OCI-LY7 (cell line): ENCODE data around the gene TAAR1. TPM values are rescaled to one million over a fixed set of nuclear protein-coding genes. Genes with fewer than 3 reads are reported as not detected.

Experiments
- BruUV-seq: library from RNA; stranded (reverse); fragments of 400-500 nt; replicated peaks from 2 replicates; lab custom pipeline; 2021; lab: Mats Ljungman, UMichigan
- CTCF ChIA-PET: fragments of 300-600 bp; sonication (Branson Sonifier 250); formaldehyde crosslinking; loops from one replicate; lab custom pipeline; 2022; ENCODE audit warnings: antibody characterized with exemption; ENCODE audit not compliant: unreplicated experiment; lab: Charles Lee
- POLR2A ChIA-PET: fragments of 300-600 bp; sonication (Branson Sonifier 250); formaldehyde crosslinking; loops from one replicate; lab custom pipeline; 2022; ENCODE audit warnings: antibody characterized with exemption; lab: Charles Lee
- DNase-seq: peaks from one replicate; pipeline ENCODE4 v3.0.0-alpha.2; 2015; ENCODE audit warnings: low spot score
- H2AFZ ChIP-seq: fragments of 200-600 bp; sonication (generic), shearing (Covaris generic); 2 replicates; pipeline ENCODE4 v1.6.1; 2014; ENCODE audit warnings: mild to moderate bottlenecking, antibody characterized with exemption, low read length, moderate library complexity
- H3K27ac ChIP-seq: fragments of 200-600 bp; sonication (generic); 2 replicates; pipeline ENCODE4 v1.5.1; 2014; ENCODE audit warnings: mixed run types, low read depth, mild to moderate bottlenecking, moderate library complexity, low read length, inconsistent platforms; ENCODE audit not compliant: poor library complexity, severe bottlenecking
- H3K36me3 ChIP-seq: fragments of 200-600 bp; sonication (generic); 2 replicates; pipeline ENCODE4 v1.6.1; 2014; ENCODE audit warnings: mild to moderate bottlenecking, antibody characterized with exemption, low read length, moderate library complexity, mixed read lengths; ENCODE audit not compliant: insufficient read depth
- H3K4me1 ChIP-seq: fragments of 200-600 bp; sonication (generic); 2 replicates; pipeline ENCODE4 v1.5.1; 2014; ENCODE audit warnings: mild to moderate bottlenecking, low read length; ENCODE audit not compliant: insufficient read depth, poor library complexity, severe bottlenecking
- H3K4me2 ChIP-seq: fragments of 200-600 bp; sonication (generic); 2 replicates; pipeline ENCODE4 v1.6.1; 2014; ENCODE audit warnings: mild to moderate bottlenecking, low read length
- H3K4me3 ChIP-seq: fragments of 200-600 bp; sonication (generic); 2 replicates; pipeline ENCODE4 v1.5.1; 2014; ENCODE audit warnings: mild to moderate bottlenecking, low read depth, low read length; ENCODE audit not compliant: poor library complexity, severe bottlenecking
- H3K79me2 ChIP-seq: fragments of 200-600 bp; sonication (generic); 2 replicates; pipeline ENCODE4 v1.6.1; 2016; ENCODE audit warnings: low read depth, mild to moderate bottlenecking, low read length, moderate library complexity, mixed read lengths; ENCODE audit not compliant: insufficient read depth
- H3K9me2 ChIP-seq: fragments of 200-600 bp; sonication (generic); 2 replicates; pipeline ENCODE4 v1.6.1; 2016; ENCODE audit warnings: mild to moderate bottlenecking, low read length, mixed read lengths; ENCODE audit not compliant: insufficient read depth
- H3K9me3 ChIP-seq: fragments of 200-600 bp; sonication (generic); 2 replicates; pipeline ENCODE4 v1.6.1; 2014; ENCODE audit warnings: mild to moderate bottlenecking, mixed run types, low read length, mixed read lengths
- H4K20me1 ChIP-seq: fragments of 200-600 bp; sonication (generic); 2 replicates; pipeline ENCODE4 v1.6.1; 2014; ENCODE audit warnings: mild to moderate bottlenecking, antibody characterized with exemption, low read length, moderate library complexity, mixed read lengths; ENCODE audit not compliant: insufficient read depth
- CTCF ChIP-seq: fragments of 200-600 bp; sonication (generic); conservative IDR thresholded peaks from 2 replicates; pipeline ENCODE4 v1.5.1; 2014; ENCODE audit warnings: mild to moderate bottlenecking, antibody characterized with exemption, low read length, moderate library complexity, mixed read lengths
- EZH2phosphoT487 ChIP-seq: fragments of 200-600 bp; sonication (generic); IDR thresholded peaks from 2 replicates; pipeline ENCODE4 v1.6.1; 2018; ENCODE audit warnings: low read depth, borderline replicate concordance, mild to moderate bottlenecking, mixed run types, antibody characterized with exemption, low read length, moderate library complexity, mixed read lengths
- intact Hi-C: fragments of 100-400 bp; cut with micrococcal nuclease; formaldehyde crosslinking; loops from one replicate; pipeline ENCODE4 v1.10.0; 2022; ENCODE audit not compliant: unreplicated experiment
- total RNA-seq, 2 experiments: library from RNA; depleted of rRNA in 1 of 2; stranded (reverse); fragments of >200 nt in 1 of 2; shearing (Covaris generic) in 1 of 2; gene quantifications; 2 replicates each; pipeline ENCODE4 v1.2.3, GENCODE V29; 2014 to 2022

TAAR1 gene
- total RNA-seq, 2 experiments from 2014 or later = not detected

- DNase-seq = no peak
- no peaks in the 10 kb centered on the region for H3K4me1 ChIP-seq
- TF ChIP-seq CTCF (no peak), EZH2phosphoT487 (no peak)
- no peaks in the 10 kb centered on the region for H3K9me3 ChIP-seq
- intact Hi-C loops = no loop called here
- H3K36me3 ChIP-seq = no peaks in the 10 kb centered on the region
- no peaks in the 10 kb centered on the region for H4K20me1 ChIP-seq
- BruUV-seq = no TSS peak
- H3K4me2 ChIP-seq = no peak overlapping the region
- ChIA-PET CTCF (no interaction called here), POLR2A (no interaction called here)
- no peaks in the 10 kb centered on the region for H3K9me2 ChIP-seq
- H3K4me3 ChIP-seq = no peak overlapping the region
- H3K27ac ChIP-seq = no peak overlapping the region
- H3K79me2 ChIP-seq = no peaks in the 10 kb centered on the region
- H2AFZ ChIP-seq = no peak overlapping the region
These were observed 31.7 kb upstream of the TAAR1 start for GRCh38 chr6:132690678-132691077.

- TF ChIP-seq EZH2phosphoT487 = no peak
- no peak for TF ChIP-seq CTCF
- no peak for DNase-seq
- CTCF ChIA-PET = no interaction called here
These were observed 28.3 kb upstream of the TAAR1 start for GRCh38 chr6:132687306-132687705.

GRCh38 chr6:132686531-132686930 is 27.5 kb upstream of the TAAR1 start:
- Histone ChIP-seq H3K27ac (no peak overlapping the region), H3K4me1 (no peaks in the 10 kb centered on the region), H4K20me1 (no peaks in the 10 kb centered on the region), H3K79me2 (no peaks in the 10 kb centered on the region), H3K4me2 (no peak overlapping the region), H3K36me3 (no peaks in the 10 kb centered on the region), H2AFZ (no peak overlapping the region), H3K9me3 (no peaks in the 10 kb centered on the region), H3K9me2 (no peaks in the 10 kb centered on the region), H3K4me3 (no peak overlapping the region)
- POLR2A ChIA-PET = no interaction called here
- intact Hi-C loops = no loop called here
- no peak for TF ChIP-seq EZH2phosphoT487
- TF ChIP-seq CTCF = no peak
- BruUV-seq = no TSS peak
- no peak for DNase-seq
- CTCF ChIA-PET = interaction anchor here (0.5 kb wide), 1 partner anchor 65 kb away, joined by 6 read pairs; no protein-coding TSS in a partner anchor

More at GRCh38 chr6:132687306-132687705, 28.3 kb upstream of the TAAR1 start:
- BruUV-seq = no TSS peak
- H3K4me3 ChIP-seq = no peak overlapping the region
- POLR2A ChIA-PET = interaction anchor here (0.6 to 1.7 kb wide), 4 partner anchors 10 to 44 kb away, joined by 3 read pairs; no protein-coding TSS in a partner anchor
- H3K36me3 ChIP-seq = no peaks in the 10 kb centered on the region
- H4K20me1 ChIP-seq = no peaks in the 10 kb centered on the region
- no peak overlapping the region for H2AFZ ChIP-seq
- no peak overlapping the region for H3K4me2 ChIP-seq
- no peak overlapping the region for H3K27ac ChIP-seq
- intact Hi-C loops = no loop called here
- no peaks in the 10 kb centered on the region for H3K4me1 ChIP-seq
- no peaks in the 10 kb centered on the region for H3K79me2 ChIP-seq
- no peaks in the 10 kb centered on the region for H3K9me3 ChIP-seq
- no peaks in the 10 kb centered on the region for H3K9me2 ChIP-seq
